Left lung (tissue), 10 donors: ENCODE data around the gene RNF146. TPM values are rescaled to one million over a fixed set of nuclear protein-coding genes. Genes with fewer than 3 reads are reported as not detected.

Source experiments
- ATAC-seq: fragments of 200-7000 bp; cut with Tn5 transposase; one replicate; pipeline ENCODE4 v1.9.1; 2020; ENCODE audit warnings: moderate library complexity
- DNase-seq, 4 donors: peaks; one replicate each; pipeline ENCODE4 v3.0.0-alpha.2; 2013 to 2020
- H3K27ac ChIP-seq, 2 donors: fragments of 200-600 bp; sonication (generic) in 1 of 2; one replicate each; pipeline versions ENCODE4 v1.5.0 to v1.8.0; 2020 to 2021
- H3K27me3 ChIP-seq, 2 donors: fragments of 200-600 bp; sonication (generic) in 1 of 2; one replicate each; pipeline versions ENCODE4 v1.5.0 to v1.8.0; 2020 to 2021
- H3K36me3 ChIP-seq, 2 donors: fragments of 200-600 bp; sonication (generic) in 1 of 2; one replicate each; pipeline versions ENCODE4 v1.5.0 to v1.8.0; 2020 to 2021
- H3K4me1 ChIP-seq, 2 donors: fragments of 200-600 bp; one replicate each; pipeline ENCODE4 v1.8.0; 2021
- H3K4me3 ChIP-seq, 2 donors: fragments of 200-600 bp; sonication (generic) in 1 of 2; one replicate each; pipeline versions ENCODE4 v1.5.0 to v1.8.0; 2020 to 2021; ENCODE audit warnings: mild to moderate bottlenecking in 1 of 2
- H3K9me3 ChIP-seq, 2 donors: fragments of 200-600 bp; sonication (generic) in 1 of 2; one replicate each; pipeline versions ENCODE4 v1.5.0 to v1.8.0; 2020 to 2021
- intact Hi-C, 2 donors: fragments of 100-400 bp; cut with DNase I; formaldehyde crosslinking; loops; one replicate each; pipeline versions ENCODE4 v1.11.2 to v1.14.2; 2022
- polyA plus RNA-seq, 6 donors: library from polyadenylated mRNA; unstranded; fragments of 120-200 nt; gene quantifications; one replicate each; pipeline ENCODE4 v1.2.1, GENCODE V29; 2013; ENCODE audit not compliant: insufficient read length in 6 of 6
- total RNA-seq, 2 donors: library from RNA; stranded (reverse); fragmentation: NEBNext Ultra II Directional; extraction: Animal tissue kit (Norgen Biotek cat#: 25700); gene quantifications; one replicate each; pipeline ENCODE4 v1.2.1, GENCODE V29; 2021
- TF ChIP-seq, protein P1 (sequence below), 2 donors: fragments of 200-600 bp; sonication (generic) in 1 of 2; IDR thresholded peaks; one replicate each; pipeline versions ENCODE4 v1.5.0 to v1.8.0; 2021; ENCODE audit warnings: antibody characterized with exemption in 2 of 2
- donor health status: DM: no; HTN: yes; CAD: no.
- donor health status: DM: no; HTN: no; CAD: no.

Gene RNF146
- total and polyA plus RNA-seq, 8 donors: 46.4 to 129 (median 106) TPM

DNA sequence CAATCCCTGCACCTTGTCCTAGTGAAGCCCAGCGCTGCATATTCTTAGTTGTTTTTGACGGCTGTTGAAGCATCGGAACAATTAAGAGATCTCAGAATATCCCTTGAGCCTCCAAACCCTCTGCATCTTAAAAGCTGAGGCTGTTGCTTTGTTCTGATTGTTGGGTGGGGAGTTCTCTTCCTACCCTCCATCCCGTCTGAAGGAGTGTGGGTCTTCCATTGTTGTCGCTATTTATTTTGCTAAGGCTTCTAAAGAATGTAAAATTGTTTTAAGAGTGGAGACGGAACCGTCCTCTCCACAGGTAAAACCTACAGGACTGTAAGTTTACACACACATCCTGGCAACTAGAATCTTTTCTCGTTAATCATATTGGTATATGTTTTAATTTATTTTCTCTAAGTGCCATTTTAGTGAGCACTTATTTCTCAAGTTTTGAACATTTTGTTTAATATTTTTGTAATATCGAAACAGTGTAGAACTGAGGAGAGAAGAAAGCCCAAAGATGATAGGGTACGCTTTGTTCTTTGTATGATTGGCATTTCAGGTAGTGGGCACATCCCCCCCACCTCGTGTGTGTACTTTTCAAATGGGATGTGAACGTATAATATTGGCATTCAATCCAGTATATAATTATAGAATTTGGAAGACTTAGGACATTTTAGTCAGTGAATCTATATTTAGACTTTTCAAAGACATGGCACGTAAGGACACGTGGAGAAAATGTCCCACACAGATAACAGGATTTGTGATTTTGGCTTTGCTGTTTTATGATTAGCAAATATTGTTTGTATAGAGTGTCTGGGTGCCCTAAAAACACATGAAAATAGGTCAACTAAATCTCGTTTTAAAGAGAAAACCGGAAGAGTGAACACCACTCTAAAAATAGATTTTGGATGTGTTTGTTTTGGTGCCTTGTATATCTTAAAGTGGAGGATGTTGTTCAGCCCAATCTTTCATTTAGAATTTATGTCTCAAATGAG lies 1.3 kb downstream of the RNF146 start:
- Histone ChIP-seq H3K27ac (peak overlapping the region; percentile 99 to 100), H3K36me3 (no peaks in the 10 kb centered on the region), H3K4me1 (peaks cover 3 to 49% of the 10 kb centered on the region in 2 donors), H3K4me3 (peak overlapping the region; percentile 70 to 82), H3K27me3 (no peaks in the 10 kb centered on the region), H3K9me3 (no peaks in the 10 kb centered on the region)
- TF ChIP-seq, protein P1, sequence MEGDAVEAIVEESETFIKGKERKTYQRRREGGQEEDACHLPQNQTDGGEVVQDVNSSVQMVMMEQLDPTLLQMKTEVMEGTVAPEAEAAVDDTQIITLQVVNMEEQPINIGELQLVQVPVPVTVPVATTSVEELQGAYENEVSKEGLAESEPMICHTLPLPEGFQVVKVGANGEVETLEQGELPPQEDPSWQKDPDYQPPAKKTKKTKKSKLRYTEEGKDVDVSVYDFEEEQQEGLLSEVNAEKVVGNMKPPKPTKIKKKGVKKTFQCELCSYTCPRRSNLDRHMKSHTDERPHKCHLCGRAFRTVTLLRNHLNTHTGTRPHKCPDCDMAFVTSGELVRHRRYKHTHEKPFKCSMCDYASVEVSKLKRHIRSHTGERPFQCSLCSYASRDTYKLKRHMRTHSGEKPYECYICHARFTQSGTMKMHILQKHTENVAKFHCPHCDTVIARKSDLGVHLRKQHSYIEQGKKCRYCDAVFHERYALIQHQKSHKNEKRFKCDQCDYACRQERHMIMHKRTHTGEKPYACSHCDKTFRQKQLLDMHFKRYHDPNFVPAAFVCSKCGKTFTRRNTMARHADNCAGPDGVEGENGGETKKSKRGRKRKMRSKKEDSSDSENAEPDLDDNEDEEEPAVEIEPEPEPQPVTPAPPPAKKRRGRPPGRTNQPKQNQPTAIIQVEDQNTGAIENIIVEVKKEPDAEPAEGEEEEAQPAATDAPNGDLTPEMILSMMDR (IDR thresholded peaks at IDR 0.05): no peak
- ATAC-seq (peak; percentile 2), DNase-seq (peak in 1 of 4 donors; percentile 40)
- intact Hi-C loops: no loop called here

- Histone ChIP-seq H3K36me3 (no peaks in the 10 kb centered on the region), H3K9me3 (no peaks in the 10 kb centered on the region), H3K27me3 (no peaks in the 10 kb centered on the region), H3K27ac (no peak overlapping the region), H3K4me1 (peaks cover 3 to 52% of the 10 kb centered on the region in 2 donors), H3K4me3 (no peak overlapping the region)
- intact Hi-C loops: no loop called here
- ATAC-seq: no peak
- DNase-seq: no peak
- TF ChIP-seq, protein P1 (IDR thresholded peaks at IDR 0.05): no peak
Observed at GRCh38 chr6:127272576-127272975, 5.9 kb downstream of the RNF146 start.

GRCh38 chr6:127273499-127273898 lies 6.8 kb downstream of the RNF146 start:
- H3K27ac ChIP-seq: no peak overlapping the region
- intact Hi-C loops: no loop called here
- TF ChIP-seq, protein P1 (IDR thresholded peaks at IDR 0.05): no peak
- ATAC-seq (no peak), DNase-seq (no peak)
- no peak overlapping the region for H3K4me3 ChIP-seq
- no peaks in the 10 kb centered on the region for H3K27me3 ChIP-seq
- H3K9me3 ChIP-seq: no peaks in the 10 kb centered on the region
- H3K36me3 ChIP-seq: no peaks in the 10 kb centered on the region
- H3K4me1 ChIP-seq: peaks cover 3 to 53% of the 10 kb centered on the region in 2 donors

- no peak for ATAC-seq
- Histone ChIP-seq H3K4me3 (no peak overlapping the region), H3K36me3 (peaks cover 0 to 7% of the 10 kb centered on the region in 2 donors), H3K4me1 (peaks cover 0 to 45% of the 10 kb centered on the region in 2 donors), H3K27ac (no peak overlapping the region), H3K27me3 (no peaks in the 10 kb centered on the region), H3K9me3 (no peaks in the 10 kb centered on the region)
- TF ChIP-seq, protein P1 (IDR thresholded peaks at IDR 0.05): no peak
- DNase-seq: no peak
- intact Hi-C loops: no loop called here
Observed at GRCh38 chr6:127276331-127276730, 9.7 kb downstream of the RNF146 start.
